GM21515 (cell line): Measurements from ENCODE around the gene BPIFB4.

Experiments used
- ATAC-seq: cut with Tn5 transposase; IDR thresholded peaks from one replicate; pipeline ENCODE4 v1.9.1; 2021; ENCODE audit not compliant: unreplicated experiment

The BPIFB4 gene

GRCh38 chr20:33160681-33161080, 81.2 kb downstream of the BPIFB4 start:
- ATAC-seq = no peak
